NOMO-1 treated with dmso at 0.1 percent for 144 hours (cell line): ENCODE measurements around the gene MPP7.

ENCODE experiments used
- DNase-seq: peaks from one replicate; lab custom pipeline; 2025; ENCODE audit not compliant: unreplicated experiment; lab: John Stamatoyannopoulos, UW

Gene MPP7

DNA sequence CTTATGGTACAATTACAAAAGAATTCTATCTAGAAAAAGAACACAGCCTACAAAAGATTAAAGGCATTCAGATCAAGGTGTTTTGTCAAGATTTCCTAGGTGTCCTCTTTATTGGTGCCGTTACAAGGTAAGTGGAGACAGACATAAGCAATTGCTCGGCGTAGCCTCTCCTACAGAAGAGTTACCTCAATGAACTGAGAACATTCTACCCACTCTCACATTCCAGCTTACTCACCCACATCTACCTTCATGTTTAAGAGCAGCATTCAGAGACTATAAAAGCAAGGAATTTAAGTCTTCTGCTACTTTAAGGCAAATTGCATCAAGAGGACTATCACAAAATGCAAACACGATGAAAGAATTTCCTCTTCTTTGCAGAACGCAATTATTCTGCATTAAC lies 29.5 kb downstream of the MPP7 start:
- no peak for DNase-seq

DNA sequence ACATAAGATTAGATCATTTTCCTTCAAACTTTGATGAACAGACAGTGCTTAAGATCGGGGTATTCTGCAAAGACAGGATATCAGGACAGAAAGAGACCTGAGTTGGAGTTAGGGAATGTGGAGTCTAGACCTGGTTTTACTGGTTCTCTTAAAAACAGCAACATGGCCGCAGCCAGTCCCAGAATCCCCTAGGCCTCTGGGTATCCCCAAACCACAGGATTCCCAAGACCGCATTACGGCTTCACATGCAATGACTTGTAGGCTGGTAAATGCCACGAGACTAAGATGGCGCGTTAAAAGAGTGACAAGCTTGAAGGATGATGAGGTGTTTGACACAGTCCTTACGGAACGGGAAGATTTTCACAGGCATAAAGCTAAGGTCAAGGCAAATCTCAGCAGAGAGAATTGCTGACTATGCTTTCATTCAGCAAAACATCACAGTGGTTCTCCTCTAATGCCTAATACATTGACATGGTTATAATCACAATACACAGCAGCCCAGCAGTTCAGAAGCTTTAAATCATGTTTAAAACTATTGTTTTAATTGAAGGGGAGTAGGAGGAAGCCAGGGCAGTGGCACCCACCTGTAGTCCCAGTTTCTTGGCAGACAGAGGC lies 32.9 kb downstream of the MPP7 start:
- DNase-seq = no peak

DNA sequence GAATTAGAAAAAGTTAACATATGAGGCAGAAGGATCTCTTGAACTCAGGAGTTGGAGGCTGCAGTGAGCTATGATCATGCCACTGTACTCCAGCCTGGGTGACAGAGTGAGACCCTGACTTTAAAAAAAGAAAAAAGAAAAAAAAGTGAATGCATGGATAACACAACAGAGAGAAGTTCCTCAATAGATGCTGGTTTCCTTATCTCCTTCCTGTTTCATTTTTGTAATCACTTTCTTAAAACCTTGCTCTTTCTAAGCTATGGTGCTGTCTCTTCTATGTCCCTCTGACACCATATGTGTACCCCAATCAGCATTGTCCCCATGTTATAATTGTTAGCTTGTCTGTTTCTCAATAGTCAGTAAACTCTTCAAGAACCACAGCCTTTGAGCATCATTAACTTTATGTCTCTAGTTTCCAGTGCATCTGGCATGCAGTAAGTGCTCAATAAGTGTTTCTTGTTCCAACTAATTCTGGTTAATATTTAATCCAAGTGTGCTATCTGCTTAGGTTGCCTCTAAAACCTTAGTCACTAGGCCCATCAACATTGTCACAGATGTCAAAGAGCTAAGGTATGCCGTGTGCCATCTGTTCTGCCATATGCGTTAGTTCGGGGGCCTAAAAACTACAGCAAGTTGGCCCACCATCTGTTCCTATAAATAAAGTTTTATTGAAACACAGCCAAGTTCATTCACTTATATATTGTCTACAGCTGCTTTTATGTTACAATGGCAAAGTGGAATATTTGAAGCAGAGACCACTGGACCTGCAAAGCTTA lies 36.2 kb downstream of the MPP7 start:
- peak; percentile 25 for DNase-seq

DNA sequence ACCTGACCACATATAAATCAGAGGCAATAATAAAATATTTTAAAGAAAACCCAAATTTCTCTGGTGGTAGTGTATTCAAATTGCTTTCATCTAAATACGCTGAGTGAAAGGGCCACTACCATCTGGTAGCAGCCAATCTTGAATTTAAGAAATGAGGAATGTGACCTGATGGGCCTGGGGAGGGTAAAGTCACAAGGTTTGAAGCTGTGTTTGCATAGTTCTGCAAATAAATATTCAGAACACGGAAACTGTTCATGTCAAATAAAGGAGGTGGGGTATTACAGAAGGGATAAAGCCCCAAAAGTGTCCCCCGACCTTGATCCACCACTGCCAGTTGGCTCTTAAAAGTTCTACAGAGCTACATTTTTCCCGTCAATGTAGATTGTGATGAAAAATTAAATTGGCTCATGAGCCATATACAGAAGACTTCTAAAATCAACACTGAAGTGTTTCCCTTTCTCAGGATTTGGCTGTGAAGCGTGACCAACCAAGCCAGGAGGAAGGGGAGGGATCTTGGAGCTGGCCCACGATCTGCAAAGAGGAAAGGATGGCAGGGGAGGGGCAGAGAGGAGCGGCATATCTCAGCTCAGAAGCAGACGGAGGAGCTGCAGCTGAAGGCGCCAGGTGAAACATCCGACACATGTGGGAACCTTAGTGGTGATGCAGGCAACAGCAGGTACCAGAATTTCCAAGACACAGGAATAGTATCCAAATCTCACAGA lies 39.6 kb downstream of the MPP7 start:
- no peak for DNase-seq

DNA sequence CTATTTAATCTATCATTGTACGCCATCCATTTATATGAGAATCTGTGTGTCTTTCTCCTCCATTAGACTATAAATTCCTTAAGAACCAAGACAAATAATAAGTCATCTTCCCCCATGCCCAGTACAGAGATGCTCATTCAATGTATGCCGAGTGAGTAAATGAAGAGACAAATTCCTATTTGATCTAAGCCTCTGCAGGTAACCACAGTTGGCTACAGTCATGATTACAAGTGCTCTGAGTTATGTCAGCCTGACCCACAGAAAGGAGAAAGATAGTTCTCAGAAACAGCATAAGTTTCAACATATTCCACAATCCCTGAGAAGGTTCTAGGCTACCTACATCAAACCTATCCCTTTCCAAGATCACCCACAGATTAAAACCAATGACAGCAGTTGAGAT lies 46.1 kb downstream of the MPP7 start:
- DNase-seq = no peak

DNA sequence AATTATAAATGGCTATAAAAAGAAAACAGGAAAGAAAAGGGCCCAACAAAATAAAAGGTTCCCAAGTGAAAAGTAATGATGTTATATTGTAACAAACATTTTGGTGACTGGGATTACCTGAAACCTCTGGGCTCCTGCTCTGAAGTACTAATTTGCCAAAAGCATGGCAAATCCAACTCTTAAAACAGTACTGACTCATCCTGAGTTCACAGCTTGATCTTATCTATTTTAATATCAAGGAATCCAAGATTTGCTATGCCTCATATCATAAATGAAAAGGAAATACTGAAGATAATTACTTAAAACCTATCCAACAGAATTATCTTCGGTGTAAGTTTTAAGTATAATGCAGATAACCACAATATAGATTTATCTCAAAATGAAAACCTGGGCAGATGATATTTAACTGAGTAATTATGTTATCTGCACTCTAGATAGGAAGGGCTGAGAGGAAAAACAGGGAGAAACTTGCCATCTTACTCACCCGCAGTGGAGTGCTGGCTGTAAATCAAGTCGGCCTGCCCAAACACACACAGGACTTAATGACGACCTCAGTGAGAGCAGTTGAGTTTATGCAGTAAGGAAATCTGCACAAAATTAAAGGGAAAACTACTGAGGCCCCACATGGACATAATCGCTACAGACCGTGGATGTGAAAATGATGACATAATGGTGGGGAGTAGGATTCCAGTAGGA lies 48.4 kb downstream of the MPP7 start:
- DNase-seq = no peak

DNA sequence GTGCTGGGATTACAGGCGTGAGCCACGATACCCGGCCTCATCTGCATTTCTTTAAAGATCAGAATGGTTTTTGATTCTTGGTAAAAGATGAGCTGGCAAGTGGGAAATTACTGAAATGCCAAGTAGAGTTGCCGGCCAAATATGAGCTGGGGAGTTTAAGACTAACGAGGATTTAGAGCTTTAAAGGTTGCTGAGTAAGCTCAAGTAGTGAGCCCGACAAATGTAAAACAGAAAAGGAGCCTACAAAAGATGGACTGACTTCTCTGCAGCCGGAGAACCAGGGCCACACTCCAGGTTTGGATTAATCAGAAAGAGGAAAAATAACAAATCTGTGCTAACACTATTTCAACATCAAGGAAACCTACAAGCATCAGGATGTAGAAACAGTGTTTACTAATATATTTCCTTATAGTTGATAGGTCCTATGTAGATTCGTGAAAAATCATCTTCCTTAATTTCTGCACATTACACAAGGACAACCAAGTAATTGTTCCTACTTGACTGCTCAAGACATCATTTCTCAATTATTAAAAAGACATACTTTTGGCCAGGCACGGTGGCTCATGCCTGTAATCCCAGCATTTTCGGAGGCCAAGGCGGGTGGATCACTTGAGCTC lies 49.6 kb downstream of the MPP7 start:
- no peak for DNase-seq
